AML-193 (cell line): Measurements from ENCODE around the gene SLC1A7.

Experiments
- DNase-seq, 2 experiments: peaks; one replicate each; lab custom pipeline; 2025; lab: John Stamatoyannopoulos, UW

The SLC1A7 gene

DNA sequence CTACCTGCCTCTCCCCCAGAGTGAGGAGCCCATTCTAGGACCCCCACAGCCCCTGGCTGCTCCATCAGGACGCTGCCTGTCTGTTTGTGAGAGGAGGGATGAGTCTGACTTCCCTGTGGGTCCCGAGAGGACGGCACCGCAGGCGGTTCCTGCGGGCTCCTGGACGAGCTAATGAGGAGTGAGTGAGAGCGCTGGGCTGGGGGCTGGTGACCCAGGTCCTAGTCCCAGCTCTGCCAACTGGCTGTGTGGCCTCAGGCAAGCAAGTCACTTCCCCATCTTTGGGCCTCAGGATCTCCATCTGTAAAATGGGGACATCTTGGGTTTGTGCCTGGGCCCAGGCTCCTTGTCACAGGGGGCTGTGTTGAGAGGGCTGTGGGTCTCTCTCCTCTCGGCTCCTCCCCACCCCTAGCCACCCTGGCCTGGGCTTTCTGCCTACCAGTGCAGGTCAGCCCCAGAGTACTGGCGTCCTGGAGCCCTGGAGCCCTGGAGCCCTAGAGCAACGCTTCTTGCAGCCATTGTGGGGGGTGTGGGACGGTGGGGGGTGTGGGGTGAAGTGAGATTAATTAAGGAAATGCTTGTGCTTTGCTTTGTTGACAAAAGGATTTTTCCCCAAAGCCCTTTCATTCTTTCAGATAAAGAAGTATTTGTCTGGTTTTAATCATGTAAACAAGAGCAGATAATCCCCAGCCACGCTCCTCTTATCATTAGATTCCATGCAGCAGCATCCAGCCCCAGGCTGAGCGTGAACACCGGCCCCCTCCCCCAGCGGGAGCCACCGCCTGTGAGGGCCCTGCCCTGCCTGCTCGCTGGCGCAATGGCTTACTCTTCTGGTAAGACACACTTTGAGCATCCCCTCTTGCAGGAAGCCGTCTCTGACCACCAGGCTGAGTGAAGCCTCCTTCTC lies 26.8 kb downstream of the SLC1A7 start:
- DNase-seq, result no peak

DNA sequence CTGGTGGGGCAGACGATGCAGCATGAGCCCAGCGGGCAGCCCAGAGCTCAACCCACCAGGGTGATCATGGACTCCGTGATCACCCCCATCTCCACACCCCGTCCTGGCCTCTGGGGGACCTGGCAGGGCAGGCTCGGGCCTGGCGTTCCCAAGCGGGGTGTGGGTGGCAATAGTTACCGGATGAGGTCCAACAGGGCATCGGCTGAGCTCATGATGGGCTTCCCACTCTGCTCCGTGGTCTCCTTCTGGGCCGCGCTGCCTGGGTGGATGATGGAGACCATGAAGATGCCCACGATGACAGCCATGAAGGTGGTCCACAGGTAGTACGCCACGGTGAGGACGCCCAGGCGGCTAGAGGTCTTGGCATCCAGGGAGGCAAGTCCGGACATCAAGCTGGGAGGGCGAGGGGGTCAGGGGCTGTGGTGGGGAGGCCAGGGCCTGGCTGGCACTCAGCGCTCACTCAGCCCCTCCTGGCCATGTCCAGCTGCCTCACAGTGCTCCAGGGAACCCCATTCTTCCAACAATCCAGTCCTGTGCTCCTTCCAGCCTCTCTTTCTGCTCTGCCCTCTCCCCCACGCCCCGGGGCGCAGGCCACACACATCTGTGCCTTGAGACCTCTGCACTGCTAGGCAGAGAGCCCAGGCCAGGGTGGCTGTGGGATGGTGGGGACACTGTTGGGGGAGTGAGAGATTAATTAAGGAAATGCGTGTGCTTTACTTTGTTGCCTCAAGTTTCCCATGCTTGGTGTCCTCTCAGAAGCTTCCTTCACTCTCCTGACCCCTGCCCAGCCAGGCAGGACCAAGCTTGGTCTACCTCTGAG lies 27.6 kb downstream of the SLC1A7 start:
- DNase-seq, result no peak

DNA sequence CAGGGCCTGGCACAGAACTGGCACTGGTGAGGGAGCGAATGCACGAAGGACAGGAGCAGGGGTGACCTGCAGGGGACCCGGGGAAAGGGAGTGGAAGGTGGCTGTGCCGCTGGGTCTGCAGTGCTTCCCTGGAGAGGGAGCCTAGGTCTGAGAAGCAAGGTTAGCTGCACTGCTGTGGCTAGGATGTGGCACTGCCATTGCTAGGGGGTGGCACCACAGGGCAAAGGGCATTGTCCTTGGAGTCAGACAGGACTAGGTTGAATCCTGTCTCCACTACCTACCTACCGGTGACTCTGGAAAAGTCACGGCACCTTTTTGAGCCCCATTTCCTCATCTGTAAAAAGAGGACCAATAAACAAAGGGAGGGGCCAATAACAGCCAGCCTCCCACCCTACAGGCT lies 28.3 kb downstream of the SLC1A7 start:
- DNase-seq, result no peak

DNA sequence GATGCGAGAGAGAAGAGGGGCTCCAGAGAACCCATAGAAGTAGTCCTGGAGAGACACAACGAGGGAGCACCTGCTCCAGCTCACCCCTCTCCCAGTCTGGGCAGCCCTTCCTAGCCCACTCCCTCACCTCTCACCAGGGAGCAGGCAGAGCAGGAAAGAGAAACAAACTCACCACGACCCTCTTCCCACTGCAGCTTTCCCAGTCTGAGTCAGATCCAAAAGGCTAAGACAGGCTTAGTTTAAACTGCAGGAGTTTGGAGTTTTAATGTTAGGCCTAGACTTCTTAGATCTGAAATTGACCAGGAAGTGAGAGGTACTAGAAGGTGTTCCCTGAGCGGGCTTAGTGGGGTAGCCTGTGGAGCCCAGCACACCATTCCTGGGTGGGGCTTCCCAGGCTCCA lies 29.6 kb downstream of the SLC1A7 start:
- no peak for DNase-seq

DNA sequence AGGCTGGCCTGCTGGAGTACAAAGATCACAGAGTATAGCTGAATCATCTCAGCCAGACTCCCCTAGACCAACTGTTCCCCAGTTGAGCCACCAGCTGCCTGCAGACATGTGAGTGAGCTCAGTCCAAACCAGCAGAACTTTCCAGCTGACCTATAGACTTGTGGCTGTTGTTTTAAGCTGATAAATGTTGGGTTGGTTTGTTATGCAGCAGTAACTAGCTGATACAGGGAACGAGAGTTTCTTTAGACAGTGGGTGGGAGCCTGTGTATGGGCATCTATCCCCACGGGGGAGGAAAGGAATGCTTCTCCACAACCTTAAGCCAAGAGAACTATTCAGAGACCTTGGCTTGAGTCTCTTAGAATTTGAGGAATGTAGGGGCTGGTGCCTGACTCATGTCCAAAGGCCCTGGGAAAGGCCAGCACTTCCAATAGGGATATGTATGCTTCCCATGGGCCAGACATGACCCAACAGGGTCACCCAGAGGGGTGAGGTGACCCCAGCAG lies 30.1 kb downstream of the SLC1A7 start:
- DNase-seq, result no peak

DNA sequence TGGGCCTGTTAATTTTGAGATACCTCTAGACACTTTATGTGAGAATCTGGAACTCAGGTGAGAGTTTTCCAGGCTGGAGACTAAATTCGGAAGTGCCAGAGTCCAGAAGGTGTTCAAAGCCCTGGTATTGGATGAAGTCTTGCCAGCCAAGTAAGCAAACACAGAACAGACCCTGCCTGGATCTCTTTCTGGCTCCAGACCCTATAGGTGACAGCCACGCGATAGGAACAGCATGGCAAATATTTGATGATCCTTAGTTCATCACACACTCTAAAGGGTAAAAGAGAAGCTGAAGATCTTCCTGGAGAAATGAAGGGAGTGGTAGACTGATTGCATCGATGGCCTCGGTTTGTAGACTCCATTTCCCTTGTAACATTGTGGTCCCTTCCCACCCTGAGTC lies 30.7 kb downstream of the SLC1A7 start:
- no peak for DNase-seq

DNA sequence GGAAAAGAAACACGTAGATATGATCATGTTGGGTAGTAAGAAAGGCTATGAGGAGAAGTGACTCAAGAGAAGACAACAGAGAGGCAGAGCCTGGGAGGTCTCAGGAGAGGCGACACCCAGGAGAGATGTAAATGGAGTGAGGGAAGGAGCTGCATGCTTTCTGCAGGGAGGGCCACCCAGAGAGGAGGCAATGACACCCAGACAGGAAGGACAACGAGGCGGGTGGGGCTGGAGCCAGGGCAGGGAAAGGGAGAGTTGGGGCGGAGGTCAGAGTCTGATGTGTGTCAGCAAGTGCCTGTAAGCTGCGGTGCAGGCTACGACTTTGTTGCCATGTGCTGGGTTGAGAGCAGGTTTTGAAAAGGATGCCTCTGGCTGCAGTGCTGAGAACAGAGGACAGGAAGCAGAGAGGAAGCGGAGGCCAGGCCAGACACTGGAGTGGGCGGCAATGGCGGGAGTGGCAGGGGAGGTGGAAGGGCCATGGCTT lies 31.3 kb downstream of the SLC1A7 start:
- DNase-seq, result no peak

DNA sequence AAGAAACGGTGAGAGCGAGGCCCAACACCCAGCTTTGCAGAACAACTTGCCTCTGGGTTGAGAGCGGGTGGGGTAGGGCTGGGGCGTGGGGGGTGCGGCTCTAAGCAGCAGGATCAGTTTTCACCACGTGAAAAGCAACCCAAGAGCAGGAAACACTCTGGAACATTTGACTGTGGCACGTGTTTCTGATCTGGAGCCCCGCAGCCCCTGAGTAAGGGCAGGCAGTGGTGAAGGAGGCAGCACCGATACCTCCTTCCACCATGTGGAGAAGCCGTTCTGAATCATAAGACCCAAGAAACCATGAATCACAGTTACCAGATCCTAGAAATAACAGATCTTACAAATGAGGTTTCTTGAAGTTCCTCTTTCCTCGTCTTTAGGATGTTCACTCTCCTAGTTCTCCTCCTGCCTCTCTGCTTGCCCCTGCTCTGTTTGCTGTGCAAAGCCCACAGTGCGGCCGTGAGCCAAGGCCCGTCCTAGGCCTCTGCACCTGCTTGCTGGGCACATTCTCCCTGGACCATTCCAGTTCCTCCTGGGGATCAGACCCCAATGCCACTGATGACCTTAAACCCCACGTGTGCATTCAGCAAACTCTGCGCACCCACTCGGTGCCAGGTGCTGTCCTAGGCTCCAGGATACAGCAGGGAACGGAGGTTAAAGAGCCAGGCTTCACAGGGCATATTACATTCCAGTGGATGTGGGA lies 31.9 kb downstream of the SLC1A7 start:
- DNase-seq, result no peak

DNA sequence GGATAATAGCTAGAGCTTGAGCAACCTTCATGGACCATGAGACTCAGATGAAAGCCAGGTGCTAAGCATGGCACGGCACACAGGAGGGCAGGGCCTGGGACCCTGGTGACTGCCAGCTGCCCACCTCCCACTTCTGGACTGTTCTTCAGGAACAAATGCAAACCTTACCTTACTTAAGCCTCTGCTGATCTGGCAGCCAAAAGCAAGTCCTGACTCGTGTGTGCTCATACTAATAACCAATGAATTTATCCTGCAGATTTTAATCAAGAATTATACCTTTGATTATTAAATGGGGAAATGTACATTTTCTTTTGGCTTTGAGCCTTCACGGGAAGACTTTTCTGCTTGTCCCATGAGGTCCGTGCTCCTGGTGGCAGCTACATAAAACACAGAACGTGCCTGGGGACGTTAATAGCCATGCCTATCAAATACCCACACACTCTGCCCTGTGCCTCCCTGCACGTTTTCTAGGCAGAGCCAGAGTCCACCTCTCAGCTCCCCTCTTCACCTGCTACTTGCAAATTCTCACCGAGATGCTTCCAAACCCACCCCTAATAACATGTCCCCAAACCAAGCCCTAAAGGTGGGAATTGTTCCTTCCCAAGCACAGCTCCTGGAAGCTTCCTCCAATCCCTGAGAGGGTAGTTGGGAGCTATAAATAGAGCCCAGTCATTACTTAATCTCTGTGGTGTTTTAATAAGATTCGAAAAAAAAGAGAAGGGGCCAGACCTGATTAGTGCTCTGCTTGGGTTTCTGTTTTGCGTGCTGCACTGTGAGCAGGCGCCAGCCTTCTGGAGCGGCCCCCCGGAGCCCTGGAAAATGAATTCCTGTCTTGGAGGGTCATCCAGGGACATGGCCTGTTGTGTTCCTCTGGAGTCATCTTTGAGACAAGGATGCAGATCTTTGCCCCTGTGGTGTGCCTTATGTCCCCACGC lies 33.5 kb downstream of the SLC1A7 start:
- no peak for DNase-seq

DNA sequence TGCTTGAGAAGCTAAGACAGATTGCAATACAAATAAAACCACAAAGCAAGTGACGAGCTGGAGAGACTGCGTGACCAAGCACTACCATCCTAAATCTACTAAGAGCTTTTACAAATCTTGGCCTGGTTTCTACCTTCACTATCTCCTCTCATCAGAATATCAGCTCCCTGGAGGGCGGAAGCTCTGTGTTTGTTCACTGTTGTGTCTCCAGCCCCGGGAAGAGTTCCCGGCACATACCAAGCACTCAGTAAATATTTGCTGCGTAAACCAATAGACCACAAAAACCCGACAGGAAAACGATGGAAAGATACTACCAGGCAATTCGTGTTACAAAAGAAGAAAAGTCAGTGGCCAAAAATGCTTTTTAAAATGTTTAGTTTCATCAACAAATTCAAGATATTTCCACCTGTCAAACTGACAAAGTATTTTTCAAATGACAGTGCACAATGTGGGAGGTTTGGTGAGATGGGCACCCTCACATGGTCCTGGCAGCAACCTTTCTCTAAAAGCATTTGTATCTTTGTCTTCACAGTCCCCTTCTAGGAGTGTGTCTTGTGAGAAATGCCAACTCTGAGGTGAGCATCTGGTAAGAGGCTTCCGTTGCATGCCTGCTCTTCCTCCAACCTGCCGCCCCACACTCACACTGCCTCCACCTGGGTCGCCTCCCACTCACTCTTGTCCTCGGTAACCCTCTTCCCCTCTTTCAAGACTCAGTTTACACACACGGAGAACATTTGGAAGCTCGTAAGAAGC lies 34.7 kb downstream of the SLC1A7 start:
- DNase-seq, result no peak

DNA sequence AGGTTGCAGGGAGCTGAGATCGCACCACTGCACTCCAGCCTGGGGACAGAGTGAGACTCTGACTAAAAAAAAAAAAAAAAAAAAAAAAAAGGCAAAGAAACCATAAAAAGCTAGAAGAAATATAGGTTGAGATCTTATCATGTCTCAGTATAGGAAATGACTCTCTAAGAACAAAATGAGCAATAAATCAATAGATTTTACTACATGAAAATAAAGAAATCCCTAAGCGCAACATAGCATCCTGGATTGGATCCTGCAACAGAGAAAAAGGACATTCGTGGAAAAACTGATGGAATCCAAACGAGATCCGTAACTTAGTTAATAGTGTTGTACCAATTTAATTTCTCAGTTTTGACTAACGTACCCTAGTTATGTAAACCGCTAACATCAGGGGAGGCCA lies 35.3 kb downstream of the SLC1A7 start:
- DNase-seq, result no peak

DNA sequence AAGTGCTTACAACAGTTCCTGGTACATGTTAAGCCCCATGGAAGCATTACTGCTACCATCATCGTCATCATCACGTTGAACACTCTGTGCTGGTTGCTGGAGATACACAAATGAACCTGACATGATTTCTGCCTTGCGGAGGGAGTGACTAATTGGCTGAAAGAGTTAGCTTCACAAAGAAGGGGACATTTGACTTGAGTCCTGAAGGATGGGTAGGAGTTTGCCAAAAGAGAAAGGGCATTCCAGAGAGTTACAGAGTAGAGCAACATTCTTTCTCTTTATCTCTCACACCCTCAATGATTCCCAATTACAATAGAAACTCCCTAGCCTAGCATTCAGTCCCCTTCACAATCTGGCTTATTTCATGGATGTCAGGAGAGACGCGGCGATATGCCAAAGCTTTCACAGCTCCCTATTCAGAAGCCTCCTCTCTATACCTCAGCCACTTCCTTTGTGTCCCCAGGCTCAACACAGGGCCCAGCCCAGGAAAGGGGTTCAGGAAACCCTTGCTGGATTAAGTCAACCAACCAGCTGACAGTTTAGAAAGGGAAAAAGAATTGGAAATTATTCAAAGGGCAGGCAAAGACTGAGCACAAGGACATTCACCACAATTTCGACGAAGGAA lies 38.0 kb downstream of the SLC1A7 start:
- DNase-seq, result no peak

DNA sequence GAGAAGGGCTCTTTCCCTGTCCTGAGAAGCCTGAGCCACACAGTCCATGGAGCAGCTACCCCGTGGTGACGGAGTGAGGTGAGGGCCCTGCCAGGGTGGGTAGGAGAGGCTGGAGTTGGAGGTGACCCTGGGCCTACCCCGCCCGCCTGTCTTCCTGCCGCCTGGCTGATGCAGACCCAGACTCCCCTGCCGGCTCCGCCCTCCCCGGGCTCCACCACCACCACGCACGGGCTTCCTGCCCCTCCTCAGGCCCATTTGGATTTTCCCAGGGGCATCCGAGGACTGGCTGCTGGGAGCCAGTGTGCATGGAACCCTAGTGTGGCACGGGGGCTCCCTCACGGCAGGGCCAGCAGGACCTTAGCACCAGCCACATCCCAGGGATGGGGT lies 47.9 kb downstream of the SLC1A7 start:
- DNase-seq, result no peak

DNA sequence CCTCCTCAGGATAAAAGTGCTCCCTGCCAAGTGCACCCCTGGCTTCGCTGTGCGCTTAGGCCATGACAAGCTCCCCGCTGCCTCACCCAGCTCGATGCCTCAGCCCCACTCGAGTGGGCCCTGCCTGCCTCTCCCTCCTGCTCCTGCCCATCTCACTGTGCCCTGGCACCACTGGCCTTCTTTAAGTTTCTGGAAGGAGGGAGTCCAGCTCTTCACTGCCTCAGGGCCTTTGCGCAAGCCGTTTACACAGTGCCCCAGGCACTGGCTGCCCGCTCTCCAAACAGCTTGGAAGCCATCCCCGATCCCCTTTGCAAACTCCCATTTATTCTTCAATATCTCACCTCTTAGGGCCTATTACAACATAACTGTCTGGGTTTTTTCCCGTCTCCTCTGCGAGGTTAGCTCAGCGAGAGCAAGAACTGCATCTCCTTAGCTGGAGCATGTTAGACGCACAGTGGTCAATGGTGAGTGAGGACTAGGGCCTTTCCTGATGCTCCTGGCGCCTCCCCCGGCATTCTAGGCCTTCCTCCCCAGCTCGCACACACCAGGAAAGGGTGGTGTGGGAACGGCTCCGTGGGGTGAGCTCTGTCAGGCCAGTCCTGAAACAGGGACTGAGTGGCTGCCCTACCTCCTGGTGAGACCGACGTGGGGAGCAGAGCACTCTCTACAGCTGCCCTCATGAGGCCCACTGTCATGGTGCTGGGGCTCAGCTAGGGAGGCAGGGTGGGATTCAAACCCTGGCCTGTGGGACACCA lies 48.5 kb downstream of the SLC1A7 start:
- no peak for DNase-seq

DNA sequence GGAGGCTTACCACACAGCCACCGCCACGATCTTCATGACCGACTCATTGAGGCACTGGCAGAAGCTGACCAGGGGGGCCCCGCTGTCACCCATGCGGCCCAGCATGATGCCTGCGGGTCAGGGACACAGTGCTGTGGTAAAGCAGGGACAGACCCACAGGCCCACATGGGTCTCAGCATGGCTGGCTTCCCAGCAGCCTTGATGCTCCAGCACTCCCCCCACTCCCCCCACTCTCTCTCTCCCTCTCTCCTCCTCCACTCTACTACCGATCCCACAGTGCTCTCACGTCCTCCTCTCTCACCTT lies 49.0 kb downstream of the SLC1A7 start:
- DNase-seq, result no peak

DNA sequence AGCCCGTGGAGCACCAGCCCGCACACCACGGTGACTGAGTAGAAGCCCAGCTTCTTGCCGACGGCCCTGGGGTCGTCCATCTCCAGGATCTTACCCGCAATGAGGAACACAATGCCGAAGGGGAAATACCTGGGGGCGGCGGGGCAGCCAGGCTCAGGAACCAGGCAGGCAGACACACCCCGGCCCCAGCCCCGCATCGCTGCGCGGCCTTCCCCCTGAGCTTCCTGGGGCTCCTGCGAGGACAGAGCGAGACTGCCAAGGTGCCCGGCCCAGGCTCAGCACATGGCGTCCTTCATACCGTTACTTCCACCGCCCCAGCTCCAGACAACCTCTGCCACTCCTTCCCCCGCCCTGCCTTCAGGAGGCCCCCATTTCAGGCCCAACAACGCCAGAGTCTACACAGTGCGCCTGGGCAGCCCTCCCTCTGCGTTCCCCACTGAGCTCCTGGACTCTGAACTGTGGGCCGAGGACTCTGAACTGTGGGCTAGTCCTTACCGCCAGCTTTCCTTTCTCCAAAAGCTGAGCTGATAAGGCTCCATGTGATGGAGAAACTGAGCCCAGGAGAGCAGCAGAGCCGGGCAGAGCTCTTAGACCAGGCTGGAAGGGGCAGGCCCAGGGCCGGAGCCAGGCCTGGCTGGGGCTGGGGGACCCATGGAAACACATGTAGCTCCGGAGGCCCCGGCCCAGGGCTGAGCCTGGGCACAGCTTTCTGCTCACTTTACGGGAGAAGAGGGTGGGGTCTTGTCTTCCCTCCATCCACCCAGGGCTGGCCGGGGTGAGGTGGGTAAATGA lies 49.6 kb downstream of the SLC1A7 start:
- no peak for DNase-seq

DNA sequence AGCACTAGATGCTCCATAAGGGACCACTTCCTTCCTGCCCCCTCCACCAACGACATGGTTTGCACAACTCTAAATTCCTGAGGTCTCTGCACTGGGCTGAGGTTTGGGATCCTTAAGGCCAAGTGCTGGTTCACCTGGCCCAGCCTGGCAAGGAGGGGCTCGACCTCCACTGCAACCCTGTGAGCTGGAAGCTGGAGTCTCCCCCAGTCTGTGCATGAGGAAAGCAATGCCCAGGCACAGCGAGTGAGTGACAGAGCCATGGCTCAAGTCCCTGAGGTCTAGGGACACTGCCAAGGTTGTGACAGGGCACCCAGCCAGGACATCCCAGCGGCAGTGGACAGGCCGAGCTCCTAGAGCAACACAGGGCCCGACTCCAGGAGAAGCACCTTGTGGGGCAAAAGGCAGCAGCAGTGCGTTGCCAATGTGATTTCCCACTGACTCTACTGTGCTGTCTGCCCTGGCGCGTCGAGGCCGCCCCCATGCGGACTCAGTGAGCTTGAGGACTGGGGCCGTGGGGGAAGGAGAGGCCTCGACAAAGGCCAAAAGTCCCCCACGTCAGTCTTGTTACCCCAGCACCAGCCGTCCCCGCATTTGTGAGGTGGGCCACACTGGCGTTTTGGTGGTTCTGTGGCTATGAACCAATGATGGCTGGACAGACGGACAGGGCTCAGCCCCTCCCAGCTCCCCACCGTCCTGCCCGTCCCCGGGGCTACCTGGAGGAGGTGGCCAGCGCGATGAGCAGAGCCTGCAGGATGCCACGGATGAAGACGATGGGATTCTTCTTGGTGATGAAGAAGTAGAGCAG lies 50.4 kb downstream of the SLC1A7 start:
- DNase-seq, result no peak
